ENCODE measurements around the gene PCDHA12.

- TF ChIP-seq, protein P1, sequence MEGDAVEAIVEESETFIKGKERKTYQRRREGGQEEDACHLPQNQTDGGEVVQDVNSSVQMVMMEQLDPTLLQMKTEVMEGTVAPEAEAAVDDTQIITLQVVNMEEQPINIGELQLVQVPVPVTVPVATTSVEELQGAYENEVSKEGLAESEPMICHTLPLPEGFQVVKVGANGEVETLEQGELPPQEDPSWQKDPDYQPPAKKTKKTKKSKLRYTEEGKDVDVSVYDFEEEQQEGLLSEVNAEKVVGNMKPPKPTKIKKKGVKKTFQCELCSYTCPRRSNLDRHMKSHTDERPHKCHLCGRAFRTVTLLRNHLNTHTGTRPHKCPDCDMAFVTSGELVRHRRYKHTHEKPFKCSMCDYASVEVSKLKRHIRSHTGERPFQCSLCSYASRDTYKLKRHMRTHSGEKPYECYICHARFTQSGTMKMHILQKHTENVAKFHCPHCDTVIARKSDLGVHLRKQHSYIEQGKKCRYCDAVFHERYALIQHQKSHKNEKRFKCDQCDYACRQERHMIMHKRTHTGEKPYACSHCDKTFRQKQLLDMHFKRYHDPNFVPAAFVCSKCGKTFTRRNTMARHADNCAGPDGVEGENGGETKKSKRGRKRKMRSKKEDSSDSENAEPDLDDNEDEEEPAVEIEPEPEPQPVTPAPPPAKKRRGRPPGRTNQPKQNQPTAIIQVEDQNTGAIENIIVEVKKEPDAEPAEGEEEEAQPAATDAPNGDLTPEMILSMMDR (IDR thresholded peaks at IDR 0.05), result no peak
- no peak for TF ChIP-seq POLR2A (IDR thresholded peaks at IDR 0.05; ENCODE audit: low read depth)
Measured at GRCh38 chr5:140840978-140841962, 33.8 kb upstream of the PCDHA12 start, which contains the start of gene PCDHA8.
